Renal cortex interstitium (tissue), 15 donors: ENCODE measurements around the gene TMEM248. TPM values are rescaled to one million over a fixed set of nuclear protein-coding genes. Genes with fewer than 3 reads are reported as not detected.
"Not testable (repeated sequence)": the region's sequence is repeated elsewhere in the genome, so short reads cannot be mapped to it uniquely, and the experiment has no call there.

Experiments
- DNase-seq, 11 donors: peaks; one replicate each; pipeline ENCODE4 v3.0.0-alpha.2; 2013; ENCODE audit warnings: low read depth in 9 of 11, low spot score in 4 of 11; ENCODE audit errors: extremely low read depth in 1 of 11
- long read RNA-seq, 16 experiments: transcript quantifications; one replicate each; lab custom pipeline, GENCODE V29; 2026
- polyA plus RNA-seq, 3 donors: library from polyadenylated mRNA; unstranded; fragments of 120-200 nt; gene quantifications; one replicate each; pipeline ENCODE4 v1.2.1, GENCODE V29; 2013; ENCODE audit not compliant: insufficient read length in 3 of 3

Gene TMEM248, protein sequence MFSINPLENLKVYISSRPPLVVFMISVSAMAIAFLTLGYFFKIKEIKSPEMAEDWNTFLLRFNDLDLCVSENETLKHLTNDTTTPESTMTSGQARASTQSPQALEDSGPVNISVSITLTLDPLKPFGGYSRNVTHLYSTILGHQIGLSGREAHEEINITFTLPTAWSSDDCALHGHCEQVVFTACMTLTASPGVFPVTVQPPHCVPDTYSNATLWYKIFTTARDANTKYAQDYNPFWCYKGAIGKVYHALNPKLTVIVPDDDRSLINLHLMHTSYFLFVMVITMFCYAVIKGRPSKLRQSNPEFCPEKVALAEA
- 10 to 100 TPM; 67.5 to 75.5 (median 75.3) TPM for polyA plus RNA-seq
- long read RNA-seq, donor 1, full-length matches to known transcripts, result 19 of 37 reads
- long read RNA-seq, donor 1, partial matches to known transcripts, result 18 of 37 reads
- long read RNA-seq, donor 1, other reads (novel, unspliced or antisense), result 0 of 37 reads
- long read RNA-seq, donor 2, full-length matches to known transcripts, result 19 of 47 reads
- long read RNA-seq, donor 2, partial matches to known transcripts, result 28 of 47 reads
- long read RNA-seq, donor 2, other reads (novel, unspliced or antisense), result 0 of 47 reads
- long read RNA-seq, donor 3, full-length matches to known transcripts, result 35 of 72 reads
- long read RNA-seq, donor 3, partial matches to known transcripts, result 37 of 72 reads
- long read RNA-seq, donor 3, other reads (novel, unspliced or antisense), result 0 of 72 reads
- long read RNA-seq, donor 4, full-length matches to known transcripts, result 26 of 45 reads
- long read RNA-seq, donor 4, partial matches to known transcripts, result 19 of 45 reads
- long read RNA-seq, donor 4, other reads (novel, unspliced or antisense), result 0 of 45 reads
- long read RNA-seq, donor 5, result 0 reads
- long read RNA-seq, donor 6, full-length matches to known transcripts, result 24 of 60 reads
- long read RNA-seq, donor 6, partial matches to known transcripts, result 36 of 60 reads
- long read RNA-seq, donor 6, other reads (novel, unspliced or antisense), result 0 of 60 reads
- long read RNA-seq, donor 7, full-length matches to known transcripts, result 26 of 51 reads
- long read RNA-seq, donor 7, partial matches to known transcripts, result 25 of 51 reads
- long read RNA-seq, donor 7, other reads (novel, unspliced or antisense), result 0 of 51 reads
- long read RNA-seq, donor 8, result 0 reads
- long read RNA-seq, donor 9, full-length matches to known transcripts, result 22 of 43 reads
- long read RNA-seq, donor 9, partial matches to known transcripts, result 21 of 43 reads
- long read RNA-seq, donor 9, other reads (novel, unspliced or antisense), result 0 of 43 reads
- long read RNA-seq, donor 10, full-length matches to known transcripts, result 14 of 44 reads
- long read RNA-seq, donor 10, partial matches to known transcripts, result 30 of 44 reads
- long read RNA-seq, donor 10, other reads (novel, unspliced or antisense), result 0 of 44 reads
- long read RNA-seq, donor 11, full-length matches to known transcripts, result 29 of 47 reads
- long read RNA-seq, donor 11, partial matches to known transcripts, result 18 of 47 reads
- long read RNA-seq, donor 11, other reads (novel, unspliced or antisense), result 0 of 47 reads
- long read RNA-seq, donor 12, full-length matches to known transcripts, result 13 of 25 reads
- long read RNA-seq, donor 12, partial matches to known transcripts, result 12 of 25 reads
- long read RNA-seq, donor 12, other reads (novel, unspliced or antisense), result 0 of 25 reads
- long read RNA-seq, donor 13, result 0 reads
- long read RNA-seq, donor 14, full-length matches to known transcripts, result 28 of 45 reads
- long read RNA-seq, donor 14, partial matches to known transcripts, result 17 of 45 reads
- long read RNA-seq, donor 14, other reads (novel, unspliced or antisense), result 0 of 45 reads
- long read RNA-seq, donor 15, full-length matches to known transcripts, result 4 of 16 reads
- long read RNA-seq, donor 15, partial matches to known transcripts, result 12 of 16 reads
- long read RNA-seq, donor 15, other reads (novel, unspliced or antisense), result 0 of 16 reads
- long read RNA-seq, donor 16, full-length matches to known transcripts, result 80 of 122 reads
- long read RNA-seq, donor 16, partial matches to known transcripts, result 42 of 122 reads
- long read RNA-seq, donor 16, other reads (novel, unspliced or antisense), result 0 of 122 reads

DNA sequence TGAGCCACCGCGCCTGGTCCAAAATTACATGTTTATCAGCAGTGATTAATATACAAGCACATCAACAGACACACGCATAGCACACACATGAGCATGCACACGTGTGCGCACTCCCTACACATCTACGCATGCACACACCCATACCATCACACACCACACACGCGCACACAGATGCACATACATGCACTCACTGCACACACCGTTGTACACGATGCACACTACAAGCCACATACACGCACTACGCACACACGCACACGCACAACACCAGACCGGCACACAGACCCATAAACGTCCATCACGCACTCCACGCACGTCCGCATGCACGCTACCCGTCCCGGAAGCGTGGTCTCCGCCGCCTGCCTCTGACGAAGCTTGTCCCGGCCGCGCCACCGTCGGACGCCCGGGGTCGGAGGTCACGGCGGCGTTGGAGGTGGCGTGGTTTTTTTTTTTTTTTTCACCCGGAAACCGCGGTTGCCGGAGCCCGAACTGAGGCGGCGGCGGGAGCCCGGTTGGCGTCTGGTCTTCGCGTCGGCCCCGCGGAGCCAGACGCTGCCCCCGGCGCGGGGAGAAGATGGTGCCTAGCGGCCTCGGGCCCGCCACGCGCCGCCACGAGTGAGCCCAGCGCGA is at the start of gene TMEM248:
TSS of gene TMEM248 (plus strand) at position 457 of the 627 bp plus-strand sequence. CDS start 20,641 bp downstream, outside the sequence.
- peak; percentile 60 to 87 (median 80) for DNase-seq

DNA sequence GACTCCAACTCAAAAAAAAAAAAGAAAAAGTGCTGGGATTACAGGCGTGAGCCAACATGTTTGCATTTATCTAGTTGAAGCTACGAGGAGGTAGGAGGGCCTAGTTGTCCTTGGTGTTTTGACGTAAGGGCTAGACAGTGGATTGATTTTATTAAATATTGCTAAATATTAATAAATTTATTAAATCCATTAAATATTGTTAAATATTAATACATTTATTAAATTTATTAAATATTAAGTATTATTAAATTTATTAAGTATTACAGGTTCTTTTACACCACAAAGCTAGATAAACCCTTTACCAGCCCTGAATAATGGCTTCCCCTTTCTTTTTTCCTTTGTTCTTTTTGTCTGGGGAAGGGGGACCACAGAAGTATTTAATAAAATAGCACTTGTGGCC is 47.5 kb upstream of the TMEM248 start:
- no peak for DNase-seq

DNA sequence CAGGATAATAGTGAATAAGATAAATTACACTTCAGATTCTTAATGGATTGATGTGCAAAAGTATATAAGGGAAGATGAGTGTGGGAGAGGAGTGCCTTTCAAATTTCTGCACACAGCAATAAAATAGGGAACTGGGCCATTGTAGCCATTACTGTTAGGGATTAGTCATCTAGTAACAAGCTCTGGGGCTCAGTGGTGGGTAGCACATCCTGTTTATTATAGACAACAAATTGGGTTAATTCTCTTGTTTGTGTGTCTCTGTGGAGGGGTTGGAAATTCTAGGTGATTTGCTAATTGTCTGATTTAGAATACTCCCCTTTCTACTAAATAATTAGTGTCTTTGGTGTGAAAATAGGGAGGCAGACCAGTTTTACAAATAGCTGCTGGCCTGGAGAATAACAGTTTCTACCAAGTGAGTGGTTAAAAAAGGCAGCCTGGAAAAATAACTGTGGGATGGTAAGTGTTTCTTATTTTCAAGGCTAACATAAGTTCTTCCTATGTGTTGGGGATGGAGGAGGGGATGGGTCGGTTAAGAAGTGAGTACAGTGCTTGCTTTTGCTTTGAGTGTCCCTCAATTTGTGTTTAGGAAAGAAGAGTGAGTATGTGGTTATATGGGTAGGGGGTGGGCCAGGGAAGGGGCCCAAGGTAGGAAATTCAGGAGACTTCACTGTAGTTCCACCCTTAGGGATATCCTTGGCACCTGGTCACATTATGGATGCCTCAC is 43.3 kb upstream of the TMEM248 start:
- no peak for DNase-seq

DNA sequence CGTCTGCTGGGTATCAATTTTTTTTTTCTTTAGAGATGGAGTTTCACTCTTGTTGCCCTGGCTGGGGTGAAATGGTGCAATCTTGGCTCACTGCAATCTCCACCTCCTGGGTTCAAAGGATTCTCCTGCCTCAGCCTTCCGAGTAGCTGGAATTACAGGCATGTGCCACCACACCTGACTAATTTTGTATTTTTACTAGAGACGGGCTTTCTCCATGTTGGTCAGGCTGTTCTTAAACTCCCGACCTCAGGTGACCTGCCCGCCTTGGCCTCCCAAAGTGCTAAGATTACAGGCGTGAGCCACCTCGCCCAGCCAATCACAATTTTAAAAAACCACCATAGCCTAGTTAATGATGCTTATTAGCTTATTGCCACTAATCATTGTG is 42.7 kb upstream of the TMEM248 start:
- not testable (repeated sequence) for DNase-seq

DNA sequence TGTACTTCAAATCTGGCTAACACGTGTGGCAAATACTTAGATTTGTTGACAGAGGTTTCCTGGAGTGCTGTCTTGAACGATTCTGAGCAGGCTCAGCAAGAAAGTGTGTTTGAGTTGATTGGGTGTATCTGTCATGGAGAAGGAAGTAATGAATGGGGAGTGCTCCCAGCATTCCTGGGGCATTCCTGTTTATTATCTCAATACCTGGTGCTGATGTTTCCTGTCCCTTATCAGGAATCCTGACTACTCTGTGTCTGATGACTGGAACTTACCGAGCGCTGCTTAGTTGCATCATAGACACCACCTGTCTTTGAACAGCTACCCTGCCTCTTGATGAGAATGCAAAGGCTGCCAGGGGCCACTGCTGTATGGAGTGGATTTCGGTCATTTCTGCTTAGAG is 41.0 kb upstream of the TMEM248 start:
- no peak for DNase-seq

DNA sequence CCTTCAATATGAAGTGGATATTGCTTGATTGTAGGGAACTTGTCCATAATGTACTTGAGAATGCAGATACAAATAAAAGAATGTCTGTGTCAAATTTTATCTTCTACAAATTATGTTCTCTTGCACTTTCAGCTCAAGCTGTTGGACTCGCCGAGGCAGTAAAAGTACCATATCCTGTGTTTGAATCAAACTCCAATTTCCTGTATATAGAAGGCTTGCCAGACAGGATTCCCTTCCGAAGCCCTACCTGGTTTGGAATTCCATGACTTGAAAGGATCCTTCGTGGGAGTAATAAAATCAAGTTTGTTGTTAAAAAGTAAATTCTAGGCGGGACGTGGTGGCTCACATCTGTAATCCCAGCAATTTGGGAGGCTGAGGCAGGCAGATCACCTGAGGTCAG is 40.4 kb upstream of the TMEM248 start:
- not testable (repeated sequence) for DNase-seq

DNA sequence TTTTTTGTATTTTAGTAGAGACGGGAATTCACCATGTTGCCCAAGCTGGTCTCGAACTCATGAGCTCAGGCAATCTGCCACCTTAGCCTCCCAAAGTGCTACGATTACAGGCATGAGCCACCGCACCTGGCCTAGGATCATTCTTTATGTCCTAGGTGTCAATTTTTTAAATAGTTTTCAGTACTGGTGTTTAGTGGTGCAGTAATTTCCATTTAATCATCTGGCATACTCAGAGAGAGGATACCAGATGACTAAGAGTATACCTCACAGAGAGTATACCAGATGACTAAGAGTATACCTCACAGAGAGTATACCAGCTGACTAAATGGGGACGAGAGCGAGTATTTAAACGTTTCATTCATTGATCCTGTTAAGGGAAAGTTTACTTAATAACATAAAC is 37.3 kb upstream of the TMEM248 start:
- DNase-seq, result no peak

DNA sequence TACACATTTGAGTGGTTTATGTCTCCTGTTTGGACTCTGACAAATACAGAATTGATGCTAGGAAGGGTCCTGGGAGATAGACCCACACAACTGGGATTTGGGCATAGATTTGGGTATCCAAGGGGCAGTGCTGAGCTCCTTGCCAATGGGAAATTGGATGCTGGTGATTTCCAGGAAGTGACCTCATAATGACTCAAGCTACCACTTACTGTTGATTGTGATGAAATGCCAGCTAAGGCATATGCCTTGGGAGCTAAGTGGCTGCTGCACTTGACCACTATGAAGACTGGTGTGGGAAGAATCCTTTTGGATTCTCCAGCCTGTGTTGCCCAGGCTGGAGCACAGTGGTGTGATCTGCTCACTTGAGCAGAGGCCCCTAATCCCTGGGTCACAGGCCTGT is 36.5 kb upstream of the TMEM248 start:
- not testable (repeated sequence) for DNase-seq

DNA sequence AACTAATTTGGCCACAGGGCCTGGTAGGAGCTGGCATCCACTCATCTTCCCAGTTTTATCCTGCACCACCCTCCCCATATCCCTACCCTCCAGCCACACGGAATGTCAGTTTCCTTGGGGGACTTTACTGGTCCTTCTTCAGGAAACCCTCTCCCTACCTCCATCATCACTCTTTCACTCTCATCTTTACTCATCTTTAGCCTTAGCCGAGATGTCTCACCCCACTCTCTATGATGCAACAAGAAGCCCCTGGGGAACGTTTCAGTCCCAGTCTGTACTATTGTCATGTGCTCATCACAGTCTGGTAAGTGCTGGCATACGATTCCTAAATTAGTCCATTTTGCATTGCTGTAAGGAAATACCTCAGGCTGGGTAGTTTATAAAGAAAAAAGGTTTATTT is 34.9 kb upstream of the TMEM248 start:
- no peak for DNase-seq

DNA sequence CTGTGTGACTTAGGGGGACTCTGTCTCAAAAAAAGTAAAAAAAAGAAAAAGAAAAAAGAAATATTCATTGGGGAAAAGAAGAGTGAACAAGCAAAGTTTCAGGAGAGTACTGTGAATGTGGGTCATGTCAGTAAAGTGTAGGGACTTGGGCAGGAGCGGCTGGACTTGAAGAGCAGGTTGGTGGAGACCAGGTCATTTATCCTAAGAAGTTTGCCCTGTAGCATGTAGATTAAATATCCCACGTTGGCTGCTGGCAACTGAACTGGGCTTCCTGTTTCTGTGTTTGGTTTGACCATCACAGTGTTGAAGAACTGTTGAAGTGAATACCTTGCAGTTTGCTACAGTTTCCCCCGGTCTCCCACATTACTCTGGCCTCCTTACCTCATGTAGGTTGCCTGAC is 32.8 kb upstream of the TMEM248 start:
- DNase-seq, result not testable (repeated sequence)

DNA sequence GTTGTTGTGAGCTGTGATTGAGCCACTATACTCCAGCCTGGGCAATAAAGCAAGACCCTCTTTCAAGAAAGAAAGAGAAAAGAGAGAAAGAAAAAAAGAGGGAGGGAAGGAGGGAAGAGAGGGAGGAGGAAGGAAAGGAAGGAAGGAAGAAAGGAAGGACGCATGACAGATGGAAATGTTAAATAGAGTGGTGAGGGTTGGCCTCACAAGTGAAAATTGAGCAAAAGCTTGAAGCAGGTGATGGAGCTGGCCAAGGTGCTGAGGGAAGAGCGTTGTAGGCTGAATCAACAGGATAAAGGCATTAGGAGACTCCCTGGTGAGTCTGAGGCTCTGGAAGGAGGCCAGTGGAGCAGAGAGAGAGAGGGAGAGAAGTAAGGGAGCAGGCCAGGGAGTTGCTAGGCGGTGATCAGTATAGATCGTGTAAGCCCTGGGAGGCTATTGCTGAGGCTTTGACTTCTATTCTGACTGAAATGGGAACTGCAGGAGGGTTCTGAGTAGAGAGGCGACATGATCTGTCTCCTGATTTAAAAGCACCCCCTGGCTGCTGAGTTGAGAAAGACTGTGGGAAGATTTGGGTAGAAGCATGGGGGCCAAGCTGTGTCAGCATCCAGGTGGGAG is 26.5 kb upstream of the TMEM248 start:
- DNase-seq, result no peak

DNA sequence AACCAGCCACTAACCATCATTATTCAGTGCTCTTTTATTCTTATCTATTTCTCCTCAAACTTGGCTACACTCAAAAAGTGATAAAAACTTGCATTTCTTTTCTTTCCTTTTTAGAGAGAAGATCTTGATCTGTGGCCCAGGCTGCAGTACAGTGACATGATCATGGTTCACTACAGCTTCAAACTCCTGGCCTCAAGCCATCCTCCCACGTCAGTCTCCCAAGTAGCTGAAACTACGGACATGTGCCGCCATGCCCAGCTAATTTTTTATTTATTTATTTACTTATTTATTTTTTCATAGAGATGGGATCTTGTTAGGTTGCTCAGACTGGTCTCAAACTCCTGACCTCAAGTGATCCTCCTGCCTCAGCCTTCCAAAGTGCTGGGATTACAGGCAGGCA is 24.6 kb upstream of the TMEM248 start:
- DNase-seq, result no peak

DNA sequence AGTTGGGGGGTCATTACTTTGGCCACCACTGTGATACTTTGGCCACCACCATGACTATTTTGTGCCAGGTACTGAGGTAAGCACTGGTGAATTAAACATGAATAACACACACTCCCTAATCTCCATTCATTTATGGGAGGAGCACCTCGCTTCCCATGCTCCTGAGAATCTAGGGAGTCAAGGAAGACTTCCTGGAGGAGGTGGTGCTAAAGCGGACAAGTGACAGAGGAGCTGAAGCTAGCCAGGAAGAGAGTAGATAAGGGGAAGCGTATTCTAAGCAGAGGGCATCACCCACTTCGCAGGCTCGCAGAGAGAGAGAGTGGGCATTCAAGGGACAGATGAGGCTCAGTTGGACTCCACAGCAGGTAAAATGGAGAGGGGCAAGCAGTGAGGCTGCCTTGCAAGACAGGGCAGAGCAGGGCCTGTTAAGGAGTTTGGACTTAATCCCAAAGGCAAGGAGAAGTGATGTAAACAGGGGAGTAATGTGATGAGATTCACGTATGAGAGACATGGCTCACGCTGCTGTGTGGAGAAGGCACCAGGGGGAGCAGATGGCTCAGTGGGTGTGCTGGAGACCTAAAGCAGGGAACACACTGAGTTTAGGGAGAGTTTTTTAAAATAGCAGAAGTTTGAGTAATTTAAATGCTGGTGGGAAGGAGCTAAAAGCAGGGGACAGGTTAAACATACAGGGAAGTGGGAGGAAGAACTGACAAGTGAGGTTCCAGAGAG is 21.3 kb upstream of the TMEM248 start:
- DNase-seq, result no peak

DNA sequence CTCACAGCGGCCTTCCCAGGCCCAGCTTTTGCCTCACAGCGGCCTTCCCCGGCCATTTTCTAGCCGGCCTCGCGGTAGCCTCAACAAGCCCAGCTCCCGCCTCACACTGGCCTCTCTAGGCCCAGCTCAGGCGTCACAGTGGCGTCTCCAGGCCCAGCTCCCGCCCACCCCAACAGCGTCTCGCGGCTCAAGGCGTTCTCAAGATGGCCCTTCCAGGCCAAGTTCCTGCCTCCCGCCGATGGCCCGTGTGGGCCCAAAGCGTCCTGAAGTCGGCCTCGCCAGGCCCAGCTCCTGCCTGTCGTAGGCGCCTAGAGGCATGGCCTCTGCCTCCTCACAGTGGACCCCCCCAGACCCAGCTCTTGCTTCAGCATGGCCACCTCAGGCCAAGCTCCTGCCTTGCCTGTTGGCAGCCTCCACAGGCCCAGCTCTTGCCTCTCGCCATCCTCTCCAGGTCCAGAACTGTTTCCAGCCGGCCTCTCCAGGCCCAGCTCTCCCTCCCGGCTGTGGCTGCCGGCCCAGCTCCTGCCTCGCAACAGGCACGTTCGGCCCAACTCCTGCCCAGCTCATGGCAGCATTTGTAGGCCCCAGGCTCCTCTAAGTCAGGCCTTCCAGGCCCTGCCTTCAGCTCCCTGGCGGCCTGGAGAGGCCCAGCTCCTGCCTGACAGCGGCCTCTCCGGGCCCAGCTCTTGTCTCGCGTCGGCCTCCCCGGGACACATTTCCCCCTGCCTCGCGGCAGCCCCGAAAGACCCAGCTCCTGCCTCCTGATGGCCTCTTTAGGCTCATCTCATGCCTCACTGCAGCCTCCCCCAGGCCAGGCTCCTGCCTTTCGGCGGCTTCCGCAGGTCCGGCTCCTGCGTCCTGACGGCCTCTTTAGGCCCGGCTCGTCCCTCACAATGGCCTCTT is 18.8 kb upstream of the TMEM248 start:
- DNase-seq, result no peak

DNA sequence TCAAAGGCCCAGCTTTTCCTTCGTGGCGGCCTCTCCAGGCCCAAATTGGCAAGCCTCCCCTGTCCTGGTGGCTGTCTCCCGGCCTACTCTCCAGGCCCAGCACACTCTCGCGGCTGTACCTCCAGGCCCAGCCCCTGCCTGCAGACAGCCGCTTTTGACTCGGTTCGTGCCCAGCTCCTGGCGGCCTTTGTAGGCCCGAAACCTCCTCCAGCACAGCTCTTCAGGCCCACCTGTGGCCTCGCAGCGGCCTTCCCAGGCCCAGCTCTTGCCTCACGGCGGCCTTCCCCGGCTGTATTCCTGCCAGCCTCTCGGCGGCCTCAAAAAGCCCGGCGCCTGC is 18.2 kb upstream of the TMEM248 start:
- DNase-seq, result no peak
